ENCODE results near the gene GLRX3. TPM values are rescaled to one million over a fixed set of nuclear protein-coding genes. Genes with fewer than 3 reads are reported as not detected.
A peak's percentile ranks its signal among the peaks of the same experiment; 100 is the strongest.
"Not testable (repeated sequence)": the region's sequence is repeated elsewhere in the genome, so short reads cannot be mapped to it uniquely, and the experiment has no call there.

The GLRX3 gene
- polyA plus RNA-seq, 1 donor from 2014 or later, result 118 TPM

- Histone ChIP-seq H3K27me3 (ENCODE audit: insufficient read depth, low read depth, low read length) (no peaks in the 10 kb centered on the region), H3K9me3 (ENCODE audit: low read length) (no peaks in the 10 kb centered on the region), H3K9ac (ENCODE audit: low read length) (peak overlapping the region; percentile 79), H4K20me1 (ENCODE audit: insufficient read depth) (no peaks in the 10 kb centered on the region), H3K36me3 (ENCODE audit: insufficient read depth, low read length) (no peaks in the 10 kb centered on the region), H2AFZ (ENCODE audit: low read depth, low read length) (peak overlapping the region; percentile 71), H3K4me3 (ENCODE audit: low read length) (peak overlapping the region; percentile 79), H3K4me2 (ENCODE audit: low read length) (no peak overlapping the region), H3K9me2 (ENCODE audit: insufficient read depth, low read length) (no peaks in the 10 kb centered on the region), H3K79me2 (replicated peaks; ENCODE audit: insufficient read depth, low read length) (no peaks in the 10 kb centered on the region), H3F3A (ENCODE audit: insufficient read depth, low read length, poor library complexity, severe bottlenecking) (no peaks in the 10 kb centered on the region), H3K27ac (ENCODE audit: low read length) (peak overlapping the region; percentile 91)
- no peak for TF ChIP-seq RAD21 (conservative IDR thresholded peaks at IDR 0.05)
Observed at GRCh38 chr10:130111852-130112180, 24.4 kb upstream of the GLRX3 start.

- H2AFZ ChIP-seq (ENCODE audit: low read depth, low read length), result no peak overlapping the region
- H3K27ac ChIP-seq (ENCODE audit: low read length), result no peak overlapping the region
- H3K4me3 ChIP-seq (ENCODE audit: low read length), result no peak overlapping the region
Observed at GRCh38 chr10:130112821-130113220, 23.4 kb upstream of the GLRX3 start.

GRCh38 chr10:130116942-130117341 is 19.2 kb upstream of the GLRX3 start:
- H3K4me2 ChIP-seq (ENCODE audit: low read length); H3K4me3 ChIP-seq (ENCODE audit: low read length); H2AFZ ChIP-seq (ENCODE audit: low read depth, low read length); H3F3A ChIP-seq (ENCODE audit: insufficient read depth, low read length, poor library complexity, severe bottlenecking); H3K79me2 ChIP-seq (replicated peaks; ENCODE audit: insufficient read depth, low read length); H3K27me3 ChIP-seq (ENCODE audit: insufficient read depth, low read depth, low read length); H3K27ac ChIP-seq (ENCODE audit: low read length); H3K9ac ChIP-seq (ENCODE audit: low read length); H3K9me2 ChIP-seq (ENCODE audit: insufficient read depth, low read length); H3K36me3 ChIP-seq (ENCODE audit: insufficient read depth, low read length); H4K20me1 ChIP-seq (ENCODE audit: insufficient read depth); H3K9me3 ChIP-seq (ENCODE audit: low read length): not testable (repeated sequence)

More at GRCh38 chr10:130112821-130113220, 23.4 kb upstream of the GLRX3 start:
- H3K79me2 ChIP-seq (replicated peaks; ENCODE audit: insufficient read depth, low read length), result no peaks in the 10 kb centered on the region
- H3K9me3 ChIP-seq (ENCODE audit: low read length), result no peaks in the 10 kb centered on the region
- no peak overlapping the region for H3K9ac ChIP-seq (ENCODE audit: low read length)
- H3K9me2 ChIP-seq (ENCODE audit: insufficient read depth, low read length), result no peaks in the 10 kb centered on the region
- TF ChIP-seq CTCF (IDR thresholded peaks at IDR 0.05; ENCODE audit: poor library complexity, severe bottlenecking), result no peak
- TF ChIP-seq MXI1 (conservative IDR thresholded peaks at IDR 0.05; ENCODE audit: poor library complexity, severe bottlenecking), result no peak
- TF ChIP-seq EZH2 (IDR thresholded peaks at IDR 0.05; ENCODE audit: borderline replicate concordance, insufficient read depth, low read length, poor library complexity, severe bottlenecking), result no peak
- TF ChIP-seq TAF1 (IDR thresholded peaks at IDR 0.05; ENCODE audit: low read depth), result no peak
- no peak for TF ChIP-seq SMC3 (conservative IDR thresholded peaks at IDR 0.05; ENCODE audit: poor library complexity)
- no peak for TF ChIP-seq REST (IDR thresholded peaks at IDR 0.05; ENCODE audit: borderline replicate concordance)
- no peak for TF ChIP-seq EP300 (conservative IDR thresholded peaks at IDR 0.05; ENCODE audit: poor library complexity, severe bottlenecking)
- TF ChIP-seq POLR2AphosphoS5 (IDR thresholded peaks at IDR 0.05), result no peak
- TF ChIP-seq RAD21 (conservative IDR thresholded peaks at IDR 0.05), result no peak
- no peaks in the 10 kb centered on the region for H3F3A ChIP-seq (ENCODE audit: insufficient read depth, low read length, poor library complexity, severe bottlenecking)
- H3K4me2 ChIP-seq (ENCODE audit: low read length), result no peak overlapping the region
- H3K36me3 ChIP-seq (ENCODE audit: insufficient read depth, low read length), result no peaks in the 10 kb centered on the region
- no peaks in the 10 kb centered on the region for H3K27me3 ChIP-seq (ENCODE audit: insufficient read depth, low read depth, low read length)
- no peaks in the 10 kb centered on the region for H4K20me1 ChIP-seq (ENCODE audit: insufficient read depth)

- not testable (repeated sequence) for H3K4me3 ChIP-seq (ENCODE audit: low read length); H3K4me2 ChIP-seq (ENCODE audit: low read length); H2AFZ ChIP-seq (ENCODE audit: low read depth, low read length); H3K36me3 ChIP-seq (ENCODE audit: insufficient read depth, low read length); H3F3A ChIP-seq (ENCODE audit: insufficient read depth, low read length, poor library complexity, severe bottlenecking); H3K27me3 ChIP-seq (ENCODE audit: insufficient read depth, low read depth, low read length); H4K20me1 ChIP-seq (ENCODE audit: insufficient read depth); H3K9me3 ChIP-seq (ENCODE audit: low read length); H3K9me2 ChIP-seq (ENCODE audit: insufficient read depth, low read length); H3K27ac ChIP-seq (ENCODE audit: low read length); H3K9ac ChIP-seq (ENCODE audit: low read length); H3K79me2 ChIP-seq (replicated peaks; ENCODE audit: insufficient read depth, low read length)
Observed at GRCh38 chr10:130117535-130117934, 18.7 kb upstream of the GLRX3 start.

Measured in neural cell (in vitro differentiated cells).